SK-N-SH treated with all-trans-retinoic acid at 6 μM for 48 hours (cell line): ENCODE measurements around the gene FOXD1.

Source experiments
- ARNTL ChIP-seq: fragments of 450-650 bp; formaldehyde crosslinking; IDR thresholded peaks from 2 replicates; pipeline ENCODE4 v1.5.0; 2020; ENCODE audit warnings: low read depth, mild to moderate bottlenecking, moderate library complexity, borderline replicate concordance
- BACH2 ChIP-seq: fragments of 250-450 bp; sonication (Bioruptor Pico); IDR thresholded peaks from 2 replicates; pipeline ENCODE4 v1.9.0; 2021; ENCODE audit warnings: mild to moderate bottlenecking, borderline replicate concordance
- CSDC2 ChIP-seq: fragments of 250-450 bp; sonication (Bioruptor Pico); IDR thresholded peaks from 2 replicates; pipeline ENCODE4 v1.5.0; 2020; ENCODE audit warnings: mild to moderate bottlenecking, moderate library complexity
- GLIS3 ChIP-seq: fragments of 250-450 bp; sonication (Bioruptor Pico); IDR thresholded peaks from 2 replicates; pipeline ENCODE4 v1.5.0; 2020; ENCODE audit warnings: mild to moderate bottlenecking, moderate library complexity
- SNAI2 ChIP-seq: fragments of 250-450 bp; sonication (Bioruptor Pico); IDR thresholded peaks from 2 replicates; pipeline ENCODE4 v1.5.0; 2020; ENCODE audit warnings: mild to moderate bottlenecking, moderate library complexity
- ZFP3 ChIP-seq: fragments of 250-450 bp; sonication (Bioruptor Pico); IDR thresholded peaks from 2 replicates; pipeline ENCODE4 v1.5.0; 2020; ENCODE audit warnings: mild to moderate bottlenecking, moderate library complexity
- ZFP30 ChIP-seq: fragments of 450-650 bp; formaldehyde crosslinking; IDR thresholded peaks from 2 replicates; pipeline ENCODE4 v1.5.0; 2022; ENCODE audit warnings: mild to moderate bottlenecking, moderate library complexity
- ZNF565 ChIP-seq: fragments of 450-650 bp; formaldehyde crosslinking; conservative IDR thresholded peaks from 2 replicates; pipeline ENCODE4 v1.5.0; 2020; ENCODE audit warnings: low read depth, mild to moderate bottlenecking, moderate library complexity
- ZNF70 ChIP-seq: fragments of 450-650 bp; formaldehyde crosslinking; IDR thresholded peaks from 2 replicates; pipeline ENCODE4 v1.5.0; 2020; ENCODE audit warnings: mild to moderate bottlenecking, moderate library complexity
- ZNF8 ChIP-seq: fragments of 450-650 bp; formaldehyde crosslinking; IDR thresholded peaks from 2 replicates; pipeline ENCODE4 v1.5.0; 2020; ENCODE audit warnings: mild to moderate bottlenecking, moderate library complexity
- TF ChIP-seq, protein P1 (sequence below): fragments of 250-450 bp; sonication (Bioruptor Pico); IDR thresholded peaks from 2 replicates; pipeline ENCODE4 v1.8.0; 2020; ENCODE audit warnings: mild to moderate bottlenecking, moderate library complexity, borderline replicate concordance
- TF ChIP-seq, protein P2 (sequence below): fragments of 250-450 bp; sonication (Bioruptor Pico); IDR thresholded peaks from 2 replicates; pipeline ENCODE4 v1.5.1; 2021; ENCODE audit warnings: mild to moderate bottlenecking, moderate library complexity
- TF ChIP-seq, protein P3 (sequence below): fragments of 250-450 bp; sonication (Bioruptor Pico); IDR thresholded peaks from 2 replicates; pipeline ENCODE4 v1.5.0; 2020; ENCODE audit warnings: mild to moderate bottlenecking, moderate library complexity
- TF ChIP-seq, protein P4 (sequence below): fragments of 250-450 bp; sonication (Bioruptor Pico); IDR thresholded peaks from 2 replicates; pipeline ENCODE4 v1.5.1; 2020; ENCODE audit warnings: low read depth, mild to moderate bottlenecking, moderate library complexity

DNA sequence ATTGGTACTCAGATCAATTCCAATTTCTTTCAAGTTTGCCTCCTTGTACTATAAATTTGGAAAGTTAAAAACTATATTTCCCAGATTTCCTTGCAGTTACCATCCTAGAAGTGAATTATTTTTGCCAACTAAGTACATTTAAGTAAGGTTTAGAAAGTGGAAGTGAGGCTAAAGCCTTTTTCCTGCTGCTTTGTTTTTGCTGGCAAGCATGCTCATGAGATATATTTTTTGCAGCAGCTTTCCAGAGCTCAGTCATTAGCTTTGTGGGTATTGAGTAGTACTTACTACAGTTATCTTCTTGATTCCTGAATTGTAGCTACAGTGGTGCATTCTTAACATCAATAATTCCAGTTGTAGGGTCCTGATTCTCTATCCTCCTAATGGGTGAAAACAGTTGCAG, 46.1 kb upstream of the FOXD1 start:
- no peak for TF ChIP-seq SNAI2 (CRISPR knock-in tag)
- no peak for TF ChIP-seq ZFP3 (CRISPR knock-in tag)
- TF ChIP-seq, protein P1, sequence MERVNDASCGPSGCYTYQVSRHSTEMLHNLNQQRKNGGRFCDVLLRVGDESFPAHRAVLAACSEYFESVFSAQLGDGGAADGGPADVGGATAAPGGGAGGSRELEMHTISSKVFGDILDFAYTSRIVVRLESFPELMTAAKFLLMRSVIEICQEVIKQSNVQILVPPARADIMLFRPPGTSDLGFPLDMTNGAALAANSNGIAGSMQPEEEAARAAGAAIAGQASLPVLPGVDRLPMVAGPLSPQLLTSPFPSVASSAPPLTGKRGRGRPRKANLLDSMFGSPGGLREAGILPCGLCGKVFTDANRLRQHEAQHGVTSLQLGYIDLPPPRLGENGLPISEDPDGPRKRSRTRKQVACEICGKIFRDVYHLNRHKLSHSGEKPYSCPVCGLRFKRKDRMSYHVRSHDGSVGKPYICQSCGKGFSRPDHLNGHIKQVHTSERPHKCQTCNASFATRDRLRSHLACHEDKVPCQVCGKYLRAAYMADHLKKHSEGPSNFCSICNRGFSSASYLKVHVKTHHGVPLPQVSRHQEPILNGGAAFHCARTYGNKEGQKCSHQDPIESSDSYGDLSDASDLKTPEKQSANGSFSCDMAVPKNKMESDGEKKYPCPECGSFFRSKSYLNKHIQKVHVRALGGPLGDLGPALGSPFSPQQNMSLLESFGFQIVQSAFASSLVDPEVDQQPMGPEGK (CRISPR knock-in tag): no peak
- no peak for TF ChIP-seq ZFP30 (CRISPR knock-in tag)
- no peak for TF ChIP-seq ARNTL (CRISPR knock-in tag)
- TF ChIP-seq ZNF565 (CRISPR knock-in tag): no peak
- no peak for TF ChIP-seq CSDC2 (CRISPR knock-in tag)
- TF ChIP-seq, protein P2, sequence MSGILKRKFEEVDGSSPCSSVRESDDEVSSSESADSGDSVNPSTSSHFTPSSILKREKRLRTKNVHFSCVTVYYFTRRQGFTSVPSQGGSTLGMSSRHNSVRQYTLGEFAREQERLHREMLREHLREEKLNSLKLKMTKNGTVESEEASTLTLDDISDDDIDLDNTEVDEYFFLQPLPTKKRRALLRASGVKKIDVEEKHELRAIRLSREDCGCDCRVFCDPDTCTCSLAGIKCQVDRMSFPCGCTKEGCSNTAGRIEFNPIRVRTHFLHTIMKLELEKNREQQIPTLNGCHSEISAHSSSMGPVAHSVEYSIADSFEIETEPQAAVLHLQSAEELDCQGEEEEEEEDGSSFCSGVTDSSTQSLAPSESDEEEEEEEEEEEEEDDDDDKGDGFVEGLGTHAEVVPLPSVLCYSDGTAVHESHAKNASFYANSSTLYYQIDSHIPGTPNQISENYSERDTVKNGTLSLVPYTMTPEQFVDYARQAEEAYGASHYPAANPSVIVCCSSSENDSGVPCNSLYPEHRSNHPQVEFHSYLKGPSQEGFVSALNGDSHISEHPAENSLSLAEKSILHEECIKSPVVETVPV (CRISPR knock-in tag): no peak
- no peak for TF ChIP-seq GLIS3 (CRISPR knock-in tag)
- TF ChIP-seq, protein P3, sequence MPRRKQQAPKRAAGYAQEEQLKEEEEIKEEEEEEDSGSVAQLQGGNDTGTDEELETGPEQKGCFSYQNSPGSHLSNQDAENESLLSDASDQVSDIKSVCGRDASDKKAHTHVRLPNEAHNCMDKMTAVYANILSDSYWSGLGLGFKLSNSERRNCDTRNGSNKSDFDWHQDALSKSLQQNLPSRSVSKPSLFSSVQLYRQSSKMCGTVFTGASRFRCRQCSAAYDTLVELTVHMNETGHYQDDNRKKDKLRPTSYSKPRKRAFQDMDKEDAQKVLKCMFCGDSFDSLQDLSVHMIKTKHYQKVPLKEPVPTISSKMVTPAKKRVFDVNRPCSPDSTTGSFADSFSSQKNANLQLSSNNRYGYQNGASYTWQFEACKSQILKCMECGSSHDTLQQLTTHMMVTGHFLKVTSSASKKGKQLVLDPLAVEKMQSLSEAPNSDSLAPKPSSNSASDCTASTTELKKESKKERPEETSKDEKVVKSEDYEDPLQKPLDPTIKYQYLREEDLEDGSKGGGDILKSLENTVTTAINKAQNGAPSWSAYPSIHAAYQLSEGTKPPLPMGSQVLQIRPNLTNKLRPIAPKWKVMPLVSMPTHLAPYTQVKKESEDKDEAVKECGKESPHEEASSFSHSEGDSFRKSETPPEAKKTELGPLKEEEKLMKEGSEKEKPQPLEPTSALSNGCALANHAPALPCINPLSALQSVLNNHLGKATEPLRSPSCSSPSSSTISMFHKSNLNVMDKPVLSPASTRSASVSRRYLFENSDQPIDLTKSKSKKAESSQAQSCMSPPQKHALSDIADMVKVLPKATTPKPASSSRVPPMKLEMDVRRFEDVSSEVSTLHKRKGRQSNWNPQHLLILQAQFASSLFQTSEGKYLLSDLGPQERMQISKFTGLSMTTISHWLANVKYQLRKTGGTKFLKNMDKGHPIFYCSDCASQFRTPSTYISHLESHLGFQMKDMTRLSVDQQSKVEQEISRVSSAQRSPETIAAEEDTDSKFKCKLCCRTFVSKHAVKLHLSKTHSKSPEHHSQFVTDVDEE (CRISPR knock-in tag): no peak
- no peak for TF ChIP-seq ZNF8 (CRISPR knock-in tag)
- no peak for TF ChIP-seq BACH2 (CRISPR knock-in tag)
- TF ChIP-seq, protein P4, sequence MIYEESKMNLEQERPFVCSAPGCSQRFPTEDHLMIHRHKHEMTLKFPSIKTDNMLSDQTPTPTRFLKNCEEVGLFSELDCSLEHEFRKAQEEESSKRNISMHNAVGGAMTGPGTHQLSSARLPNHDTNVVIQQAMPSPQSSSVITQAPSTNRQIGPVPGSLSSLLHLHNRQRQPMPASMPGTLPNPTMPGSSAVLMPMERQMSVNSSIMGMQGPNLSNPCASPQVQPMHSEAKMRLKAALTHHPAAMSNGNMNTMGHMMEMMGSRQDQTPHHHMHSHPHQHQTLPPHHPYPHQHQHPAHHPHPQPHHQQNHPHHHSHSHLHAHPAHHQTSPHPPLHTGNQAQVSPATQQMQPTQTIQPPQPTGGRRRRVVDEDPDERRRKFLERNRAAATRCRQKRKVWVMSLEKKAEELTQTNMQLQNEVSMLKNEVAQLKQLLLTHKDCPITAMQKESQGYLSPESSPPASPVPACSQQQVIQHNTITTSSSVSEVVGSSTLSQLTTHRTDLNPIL: no peak
- no peak for TF ChIP-seq ZNF70 (CRISPR knock-in tag)
